Pancreas (tissue), 10 donors: ENCODE measurements around the gene FILIP1. TPM values are rescaled to one million over a fixed set of nuclear protein-coding genes. Genes with fewer than 3 reads are reported as not detected.

Experiments used
- ATAC-seq, 4 donors: fragments of 200-7000 bp; cut with Tn5 transposase; one replicate each; pipeline versions ENCODE4 v1.8.0 to v1.9.1; 2020; ENCODE audit warnings: mild to moderate bottlenecking in 4 of 4, moderate library complexity in 4 of 4
- DNase-seq, 6 donors: peaks; one replicate each; pipeline ENCODE4 v3.0.0-alpha.2; 2020
- FAIRE-seq: peaks from 2 replicates; lab custom pipeline; 2012; peaks lifted over from hg19 to GRCh38; lab: Jason Lieb, UNC
- H3K27ac ChIP-seq, 4 donors: fragments of 200-600 bp; sonication (generic); 1 replicate in 3 of 4; 2 replicates in 1 of 4; pipeline versions ENCODE4 v1.5.0 to v1.8.0; 2020
- H3K27me3 ChIP-seq, 4 donors: fragments of 200-600 bp; one replicate each; pipeline ENCODE4 v1.8.0; 2021
- H3K36me3 ChIP-seq, 3 donors: fragments of 200-600 bp; sonication (generic) in 1 of 3; one replicate each; pipeline versions ENCODE4 v1.5.0 to v1.8.0; 2020 to 2021
- H3K4me1 ChIP-seq, 3 donors: fragments of 200-600 bp; one replicate each; pipeline ENCODE4 v1.8.0; 2021
- H3K4me3 ChIP-seq, 4 donors: fragments of 200-600 bp; sonication (generic) in 2 of 4; one replicate each; pipeline versions ENCODE4 v1.5.0 to v1.8.0; 2020 to 2021
- H3K9me3 ChIP-seq, 4 donors: fragments of 200-600 bp; one replicate each; pipeline ENCODE4 v1.8.0; 2021
- WGBS, 2 donors: extraction: QIAGEN DNeasy Blood & Tissue Kit; methylation state at CpG; one replicate each; pipeline ENCODE4 v1.1.7; 2013; 5-methylcytosine and 5-hydroxymethylcytosine counted together
- intact Hi-C, 3 donors: fragments of 100-400 bp; cut with DNase I; formaldehyde crosslinking; loops; one replicate each; pipeline versions ENCODE4 v1.11.1 to v1.14.2; 2022
- polyA plus RNA-seq, 2 donors: library from polyadenylated mRNA; stranded (reverse); fragments of 200-250 nt; gene quantifications; one replicate each; pipeline ENCODE4 v1.2.3, GENCODE V29; 2013
- total RNA-seq, 6 donors: library from RNA; stranded (reverse); fragmentation: NEBNext Ultra II Directional in 4 of 6; extraction: Animal tissue kit (Norgen Biotek cat#: 25700) in 4 of 6; gene quantifications; one replicate each; pipeline versions ENCODE4 v1.2.1 to v1.2.4, GENCODE V29; 2021 to 2023
- TF ChIP-seq, protein P1 (sequence below), 4 donors: fragments of 200-600 bp; sonication (generic) in 3 of 4; IDR thresholded peaks; one replicate each; pipeline versions ENCODE4 v1.5.0 to v1.8.0; 2021; ENCODE audit warnings: antibody characterized with exemption in 4 of 4
- donor health status: healthy with polysubstance abuse.
- donor health status: DM: no; HTN: no; CAD: no; lungs with moderate emphysema.
- donor health status: DM: no; HTN: no; CAD: no.
- donor health status: control.
- donor health status: control.
- donor health status: Bipolar disorder and iron deficiency.
- donor health status: DM: yes; HTN: yes; CAD: no.
- donor health status: DM: no; HTN: no; CAD: no.
- donor health status: DM: no; HTN: no; CAD: no.
- donor health status: DM: yes; HTN: yes; CAD: no.

Gene FILIP1
- total and polyA plus RNA-seq, 8 donors, result 0.33 to 3.6 (median 1.5) TPM

- TF ChIP-seq, protein P1, sequence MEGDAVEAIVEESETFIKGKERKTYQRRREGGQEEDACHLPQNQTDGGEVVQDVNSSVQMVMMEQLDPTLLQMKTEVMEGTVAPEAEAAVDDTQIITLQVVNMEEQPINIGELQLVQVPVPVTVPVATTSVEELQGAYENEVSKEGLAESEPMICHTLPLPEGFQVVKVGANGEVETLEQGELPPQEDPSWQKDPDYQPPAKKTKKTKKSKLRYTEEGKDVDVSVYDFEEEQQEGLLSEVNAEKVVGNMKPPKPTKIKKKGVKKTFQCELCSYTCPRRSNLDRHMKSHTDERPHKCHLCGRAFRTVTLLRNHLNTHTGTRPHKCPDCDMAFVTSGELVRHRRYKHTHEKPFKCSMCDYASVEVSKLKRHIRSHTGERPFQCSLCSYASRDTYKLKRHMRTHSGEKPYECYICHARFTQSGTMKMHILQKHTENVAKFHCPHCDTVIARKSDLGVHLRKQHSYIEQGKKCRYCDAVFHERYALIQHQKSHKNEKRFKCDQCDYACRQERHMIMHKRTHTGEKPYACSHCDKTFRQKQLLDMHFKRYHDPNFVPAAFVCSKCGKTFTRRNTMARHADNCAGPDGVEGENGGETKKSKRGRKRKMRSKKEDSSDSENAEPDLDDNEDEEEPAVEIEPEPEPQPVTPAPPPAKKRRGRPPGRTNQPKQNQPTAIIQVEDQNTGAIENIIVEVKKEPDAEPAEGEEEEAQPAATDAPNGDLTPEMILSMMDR (IDR thresholded peaks at IDR 0.05), result no peak
- intact Hi-C loops, result no loop called here
- Histone ChIP-seq H3K27ac (no peak overlapping the region), H3K4me3 (no peak overlapping the region), H3K4me1 (no peaks in the 10 kb centered on the region), H3K36me3 (no peaks in the 10 kb centered on the region), H3K27me3 (no peaks in the 10 kb centered on the region), H3K9me3 (no peaks in the 10 kb centered on the region)
- WGBS, 2 donors, result 78 to 86% methylated on average over 1 of the region's 1 CpG
- DNase-seq, result no peak
- no peak for ATAC-seq
- FAIRE-seq, result no peak
These were observed 73.6 kb downstream of the FILIP1 start for GRCh38 chr6:75419980-75420379.

DNA sequence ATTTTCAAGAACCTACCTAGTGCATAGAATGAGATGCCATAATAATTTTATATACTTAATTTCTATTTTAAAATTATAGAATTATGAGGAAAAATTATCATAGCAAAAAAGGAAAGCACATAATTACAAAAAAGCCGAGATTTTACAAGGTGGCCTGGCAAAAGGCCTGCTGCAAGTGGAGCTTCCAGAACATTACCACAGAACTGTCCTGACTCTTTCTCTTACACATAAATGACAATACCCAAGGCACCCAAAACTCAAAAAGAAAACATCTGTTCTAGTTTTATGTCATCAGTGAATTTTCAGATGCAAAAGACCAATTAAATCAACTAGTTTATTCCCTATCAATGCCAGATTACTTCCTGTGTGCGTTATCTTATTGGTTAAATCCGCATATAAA is 74.2 kb downstream of the FILIP1 start:
- no peak overlapping the region for H3K27ac ChIP-seq
- peaks cover 0 to 2% (median 0%) of the 10 kb centered on the region in 3 donors for H3K4me1 ChIP-seq
- no peak overlapping the region for H3K4me3 ChIP-seq
- TF ChIP-seq, protein P1 (IDR thresholded peaks at IDR 0.05), result no peak
- ATAC-seq, result no peak
- no peak for DNase-seq
- no peak for FAIRE-seq
- intact Hi-C loops, result no loop called here
- H3K27me3 ChIP-seq, result no peaks in the 10 kb centered on the region
- no peaks in the 10 kb centered on the region for H3K36me3 ChIP-seq
- 94 to 95% methylated on average over 3 of the region's 3 CpGs for WGBS, 2 donors
- H3K9me3 ChIP-seq, result no peaks in the 10 kb centered on the region

DNA sequence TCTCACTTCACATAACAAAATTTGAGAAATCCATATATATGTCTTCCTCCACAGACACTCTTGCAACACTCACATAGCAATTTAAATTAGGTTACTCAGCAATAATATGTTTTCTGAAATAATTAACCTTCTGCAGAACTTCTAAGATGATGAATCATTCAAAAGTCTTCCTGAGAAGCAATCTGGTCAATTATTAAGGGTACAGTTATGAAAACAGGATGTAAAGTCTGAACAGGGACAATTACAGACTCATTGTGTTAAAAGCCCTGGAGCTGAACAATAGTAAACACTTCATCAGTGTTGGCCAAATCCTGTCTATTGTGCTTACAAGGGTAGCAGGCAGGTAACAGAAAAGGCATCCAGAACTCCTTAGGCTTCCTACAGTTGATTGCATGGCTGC is 75.4 kb downstream of the FILIP1 start:
- TF ChIP-seq, protein P1 (IDR thresholded peaks at IDR 0.05), result no peak
- Histone ChIP-seq H3K4me1 (peaks cover 0 to 9% (median 5%) of the 10 kb centered on the region in 3 donors), H3K27ac (no peak overlapping the region), H3K4me3 (no peak overlapping the region), H3K9me3 (no peaks in the 10 kb centered on the region), H3K36me3 (no peaks in the 10 kb centered on the region), H3K27me3 (no peaks in the 10 kb centered on the region)
- FAIRE-seq (no peak), DNase-seq (no peak), ATAC-seq (no peak)
- intact Hi-C loops, result no loop called here

DNA sequence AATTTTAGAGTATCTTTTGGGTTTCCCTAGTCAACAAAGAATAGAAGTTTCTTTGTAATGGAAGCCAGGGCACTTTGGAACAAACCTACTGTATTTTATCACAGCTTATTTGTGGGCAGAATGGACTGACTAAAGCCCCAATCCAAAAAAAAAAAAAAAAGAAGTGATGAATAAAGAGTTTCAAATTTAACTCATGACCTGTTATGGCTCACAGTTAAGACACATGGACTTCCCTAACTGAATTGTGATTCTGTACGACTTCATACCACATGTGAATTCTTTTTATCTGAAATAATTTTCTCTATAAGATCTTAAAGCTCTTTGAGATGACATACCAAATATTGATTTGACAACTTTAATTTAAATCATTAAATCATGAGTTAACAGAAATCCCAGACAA is 77.2 kb downstream of the FILIP1 start:
- H3K27me3 ChIP-seq, result no peaks in the 10 kb centered on the region
- WGBS, 2 donors, result 86 to 91% methylated on average over 1 of the region's 1 CpG
- TF ChIP-seq, protein P1 (IDR thresholded peaks at IDR 0.05), result no peak
- intact Hi-C loops, result no loop called here
- H3K4me1 ChIP-seq, result peaks cover 0 to 14% (median 9%) of the 10 kb centered on the region in 3 donors
- no peak for DNase-seq
- no peak overlapping the region for H3K4me3 ChIP-seq
- H3K9me3 ChIP-seq, result no peaks in the 10 kb centered on the region
- H3K36me3 ChIP-seq, result no peaks in the 10 kb centered on the region
- no peak overlapping the region for H3K27ac ChIP-seq
- FAIRE-seq, result no peak
- no peak for ATAC-seq

DNA sequence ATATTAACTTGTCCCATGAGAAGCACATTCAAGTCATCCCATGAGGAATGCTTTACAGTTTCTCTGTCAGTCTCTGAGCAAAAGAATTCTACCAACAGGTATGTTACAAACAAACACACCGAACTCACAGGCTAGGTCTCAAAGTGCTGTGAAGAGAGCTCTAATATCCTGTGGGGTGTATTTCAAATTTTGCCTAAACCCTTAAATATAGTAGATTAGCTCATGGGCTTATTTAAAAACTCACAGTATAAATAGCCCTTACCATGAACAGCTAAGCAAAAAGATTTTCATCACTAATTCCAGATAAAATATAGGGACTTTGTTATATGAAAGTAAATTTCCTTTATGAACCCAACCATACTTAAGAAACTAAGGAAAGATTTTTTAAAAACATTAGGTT is 77.8 kb downstream of the FILIP1 start:
- Histone ChIP-seq H3K36me3 (no peaks in the 10 kb centered on the region), H3K4me3 (no peak overlapping the region), H3K27me3 (no peaks in the 10 kb centered on the region), H3K4me1 (peaks cover 0 to 14% (median 9%) of the 10 kb centered on the region in 3 donors), H3K9me3 (no peaks in the 10 kb centered on the region), H3K27ac (no peak overlapping the region)
- 93 to 94% methylated on average over 1 of the region's 1 CpG for WGBS, 2 donors
- intact Hi-C loops, result no loop called here
- DNase-seq (no peak), ATAC-seq (no peak), FAIRE-seq (no peak)
- TF ChIP-seq, protein P1 (IDR thresholded peaks at IDR 0.05), result no peak
